Nephron progenitor cell (in vitro differentiated cells): ENCODE measurements around the gene PPIP5K1.

Source experiments
- DNase-seq: peaks from one replicate; pipeline ENCODE4 v3.0.0; 2021
- H3K27ac Mint-ChIP-seq: 2 replicates; pipeline ENCODE4 v1.8.0; 2021; ENCODE audit warnings: mild to moderate bottlenecking, moderate library complexity, mixed read lengths
- H3K27me3 Mint-ChIP-seq: 2 replicates; pipeline ENCODE4 v1.8.0; 2021; ENCODE audit warnings: mild to moderate bottlenecking, low read depth, mixed read lengths; ENCODE audit not compliant: poor library complexity
- H3K36me3 Mint-ChIP-seq: 2 replicates; pipeline ENCODE4 v1.8.0; 2021; ENCODE audit warnings: low read depth, mixed read lengths
- H3K4me1 Mint-ChIP-seq: 2 replicates; pipeline ENCODE4 v1.8.0; 2021; ENCODE audit warnings: mixed read lengths
- H3K4me3 Mint-ChIP-seq: 2 replicates; pipeline ENCODE4 v1.8.0; 2021; ENCODE audit warnings: mild to moderate bottlenecking, moderate library complexity, mixed read lengths
- H3K9me3 Mint-ChIP-seq: 2 replicates; pipeline ENCODE4 v1.8.0; 2021; ENCODE audit warnings: mild to moderate bottlenecking, moderate library complexity, mixed read lengths
- CTCF ChIP-seq: fragments of 200-600 bp; sonication (generic); IDR thresholded peaks from 2 replicates; pipeline ENCODE4 v1.5.0; 2021; ENCODE audit warnings: antibody characterized with exemption

PPIP5K1 gene

GRCh38 chr15:43522247-43522646 lies 67.8 kb downstream of the PPIP5K1 start:
- Mint-ChIP-seq H3K36me3 (peaks cover 41% of the 10 kb centered on the region), H3K4me1 (peaks cover 25% of the 10 kb centered on the region), H3K27ac (no peak overlapping the region), H3K9me3 (peaks cover 5% of the 10 kb centered on the region), H3K27me3 (peaks cover 32% of the 10 kb centered on the region), H3K4me3 (no peak overlapping the region)
- TF ChIP-seq CTCF = no peak
- no peak for DNase-seq

- TF ChIP-seq CTCF = no peak
Observed at GRCh38 chr15:43521419-43521818, 68.6 kb downstream of the PPIP5K1 start.

GRCh38 chr15:43520138-43520537 lies 69.9 kb downstream of the PPIP5K1 start:
- peaks cover 5% of the 10 kb centered on the region for H3K9me3 Mint-ChIP-seq
- H3K36me3 Mint-ChIP-seq = peaks cover 33% of the 10 kb centered on the region
- no peak overlapping the region for H3K4me3 Mint-ChIP-seq
- no peak for DNase-seq
- H3K4me1 Mint-ChIP-seq = peaks cover 46% of the 10 kb centered on the region
- TF ChIP-seq CTCF = no peak
- H3K27me3 Mint-ChIP-seq = peaks cover 30% of the 10 kb centered on the region
- H3K27ac Mint-ChIP-seq = no peak overlapping the region

More at GRCh38 chr15:43521419-43521818, 68.6 kb downstream of the PPIP5K1 start:
- no peak for DNase-seq
- Mint-ChIP-seq H3K9me3 (peaks cover 5% of the 10 kb centered on the region), H3K27me3 (peaks cover 32% of the 10 kb centered on the region), H3K4me1 (peaks cover 33% of the 10 kb centered on the region), H3K4me3 (no peak overlapping the region), H3K36me3 (peaks cover 41% of the 10 kb centered on the region), H3K27ac (no peak overlapping the region)

GRCh38 chr15:43519196-43519595 lies 70.8 kb downstream of the PPIP5K1 start:
- no peak for DNase-seq
- Mint-ChIP-seq H3K36me3 (peaks cover 28% of the 10 kb centered on the region), H3K27ac (no peak overlapping the region), H3K27me3 (peaks cover 30% of the 10 kb centered on the region), H3K4me3 (peak overlapping the region; percentile 84), H3K9me3 (peaks cover 4% of the 10 kb centered on the region), H3K4me1 (peaks cover 52% of the 10 kb centered on the region)
- TF ChIP-seq CTCF = no peak

- H3K4me3 Mint-ChIP-seq = peak overlapping the region; percentile 84
- H3K36me3 Mint-ChIP-seq = peaks cover 20% of the 10 kb centered on the region
- peaks cover 59% of the 10 kb centered on the region for H3K4me1 Mint-ChIP-seq
- no peaks in the 10 kb centered on the region for H3K9me3 Mint-ChIP-seq
- H3K27me3 Mint-ChIP-seq = peaks cover 29% of the 10 kb centered on the region
- H3K27ac Mint-ChIP-seq = no peak overlapping the region
- DNase-seq = peak; percentile 40
- no peak for TF ChIP-seq CTCF
Observed at GRCh38 chr15:43518197-43518761, 71.7 kb downstream of the PPIP5K1 start.
